Measurements from ENCODE around the gene FAM20C. TPM values are rescaled to one million over a fixed set of nuclear protein-coding genes. Genes with fewer than 3 reads are reported as not detected.

The FAM20C gene
- total RNA-seq, 1 donor from 2014 or later, result 32.9 TPM

GRCh38 chr7:157008-157310 lies 35.4 kb upstream of the FAM20C start:
- Mint-ChIP-seq H3K27me3 (peaks cover 24% of the 10 kb centered on the region), H3K4me3 (ENCODE audit: low read depth) (no peak overlapping the region), H3K27ac (no peak overlapping the region), H3K36me3 (ENCODE audit: insufficient read depth) (no peaks in the 10 kb centered on the region), H3K4me1 (ENCODE audit: low read depth) (no peaks in the 10 kb centered on the region), H3K9me3 (ENCODE audit: low read depth) (no peaks in the 10 kb centered on the region)
- TF ChIP-seq CTCF (IDR thresholded peaks at IDR 0.05; ENCODE audit: unreplicated experiment), result no peak
- no peak for DNase-seq (ENCODE audit: low spot score, unreplicated experiment)

- Mint-ChIP-seq H3K4me1 (ENCODE audit: low read depth) (no peaks in the 10 kb centered on the region), H3K4me3 (ENCODE audit: low read depth) (no peak overlapping the region), H3K36me3 (ENCODE audit: insufficient read depth) (no peaks in the 10 kb centered on the region), H3K27me3 (peaks cover 35% of the 10 kb centered on the region), H3K27ac (no peak overlapping the region), H3K9me3 (ENCODE audit: low read depth) (no peaks in the 10 kb centered on the region)
- no peak for TF ChIP-seq CTCF (IDR thresholded peaks at IDR 0.05; ENCODE audit: unreplicated experiment)
- DNase-seq (ENCODE audit: low spot score, unreplicated experiment), result no peak
Measured at GRCh38 chr7:157771-158625, 34.4 kb upstream of the FAM20C start.

- no peak overlapping the region for H3K4me3 Mint-ChIP-seq (ENCODE audit: low read depth)
- no peak for TF ChIP-seq CTCF (IDR thresholded peaks at IDR 0.05; ENCODE audit: unreplicated experiment)
- H3K27ac Mint-ChIP-seq, result no peak overlapping the region
- H3K27me3 Mint-ChIP-seq, result peaks cover 43% of the 10 kb centered on the region
- H3K4me1 Mint-ChIP-seq (ENCODE audit: low read depth), result peaks cover 2% of the 10 kb centered on the region
- no peak for DNase-seq (ENCODE audit: low spot score, unreplicated experiment)
- H3K9me3 Mint-ChIP-seq (ENCODE audit: low read depth), result no peaks in the 10 kb centered on the region
- H3K36me3 Mint-ChIP-seq (ENCODE audit: insufficient read depth), result no peaks in the 10 kb centered on the region
Measured at GRCh38 chr7:158771-159170, 33.6 kb upstream of the FAM20C start.

- H3K4me3 Mint-ChIP-seq (ENCODE audit: low read depth), result no peak overlapping the region
- no peaks in the 10 kb centered on the region for H3K9me3 Mint-ChIP-seq (ENCODE audit: low read depth)
- no peak for DNase-seq (ENCODE audit: low spot score, unreplicated experiment)
- no peak overlapping the region for H3K27ac Mint-ChIP-seq
- TF ChIP-seq CTCF (IDR thresholded peaks at IDR 0.05; ENCODE audit: unreplicated experiment), result no peak
- H3K4me1 Mint-ChIP-seq (ENCODE audit: low read depth), result peaks cover 6% of the 10 kb centered on the region
- H3K27me3 Mint-ChIP-seq, result peaks cover 44% of the 10 kb centered on the region
- no peaks in the 10 kb centered on the region for H3K36me3 Mint-ChIP-seq (ENCODE audit: insufficient read depth)
Measured at GRCh38 chr7:159370-160270, 32.8 kb upstream of the FAM20C start.

- Mint-ChIP-seq H3K36me3 (ENCODE audit: insufficient read depth) (no peaks in the 10 kb centered on the region), H3K27ac (no peak overlapping the region), H3K4me1 (ENCODE audit: low read depth) (peaks cover 18% of the 10 kb centered on the region), H3K4me3 (ENCODE audit: low read depth) (no peak overlapping the region), H3K9me3 (ENCODE audit: low read depth) (no peaks in the 10 kb centered on the region), H3K27me3 (peaks cover 37% of the 10 kb centered on the region)
- no peak for DNase-seq (ENCODE audit: low spot score, unreplicated experiment)
- TF ChIP-seq CTCF (IDR thresholded peaks at IDR 0.05; ENCODE audit: unreplicated experiment), result no peak
Measured at GRCh38 chr7:160958-161725, 31.2 kb upstream of the FAM20C start.

Measured in progenitor cell of endocrine pancreas (in vitro differentiated cells).